ENCODE data around the gene IRS2.

The IRS2 gene

DNA sequence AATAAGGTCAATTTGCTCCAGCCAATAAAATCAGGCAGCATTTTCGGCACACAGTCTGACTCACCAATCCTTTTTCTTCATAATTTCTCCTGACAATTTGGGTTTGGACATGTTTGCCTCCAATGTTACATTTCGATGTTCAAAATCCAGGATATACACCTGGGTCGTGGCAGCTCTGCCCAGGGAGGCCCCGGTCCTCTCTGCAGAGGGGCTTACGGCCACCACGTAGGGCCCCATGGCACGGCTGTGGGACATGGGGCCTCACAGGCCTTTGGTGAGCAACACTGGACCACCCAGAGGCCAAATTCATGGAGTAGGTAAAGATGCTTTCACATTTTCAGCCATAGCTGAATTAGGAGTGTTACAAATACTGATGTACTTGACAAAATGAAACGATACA, 25.4 kb downstream of the IRS2 start:
- no peak overlapping the region for H3K27ac Mint-ChIP-seq
- peaks cover 31% of the 10 kb centered on the region for H3K4me1 Mint-ChIP-seq (ENCODE audit: low read depth)
- no peaks in the 10 kb centered on the region for H3K9me3 Mint-ChIP-seq
- H3K36me3 Mint-ChIP-seq (ENCODE audit: low read depth), result peaks cover 11% of the 10 kb centered on the region
- H3K27me3 Mint-ChIP-seq, result no peaks in the 10 kb centered on the region
- H3K4me3 Mint-ChIP-seq, result no peak overlapping the region

DNA sequence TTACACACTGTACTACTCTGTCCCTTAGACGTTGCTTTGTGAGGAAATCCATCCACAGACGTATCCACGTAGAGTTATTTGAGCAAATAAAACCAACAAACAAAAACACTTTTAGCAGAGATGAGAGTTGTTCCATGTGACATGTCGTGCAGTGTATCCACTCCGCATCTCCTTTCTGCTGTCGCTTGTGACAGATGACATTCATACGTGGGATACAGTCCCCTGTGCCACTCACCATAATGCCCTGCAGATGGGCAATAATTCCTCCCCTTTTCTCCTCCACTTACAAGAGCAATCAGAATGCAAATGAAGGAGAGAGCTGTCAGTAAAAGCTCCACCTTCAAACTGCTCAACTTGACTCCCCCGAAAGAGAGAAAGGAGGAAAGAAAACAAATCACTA, 26.0 kb downstream of the IRS2 start:
- Mint-ChIP-seq H3K4me1 (ENCODE audit: low read depth) (peaks cover 31% of the 10 kb centered on the region), H3K36me3 (ENCODE audit: low read depth) (peaks cover 16% of the 10 kb centered on the region)

DNA sequence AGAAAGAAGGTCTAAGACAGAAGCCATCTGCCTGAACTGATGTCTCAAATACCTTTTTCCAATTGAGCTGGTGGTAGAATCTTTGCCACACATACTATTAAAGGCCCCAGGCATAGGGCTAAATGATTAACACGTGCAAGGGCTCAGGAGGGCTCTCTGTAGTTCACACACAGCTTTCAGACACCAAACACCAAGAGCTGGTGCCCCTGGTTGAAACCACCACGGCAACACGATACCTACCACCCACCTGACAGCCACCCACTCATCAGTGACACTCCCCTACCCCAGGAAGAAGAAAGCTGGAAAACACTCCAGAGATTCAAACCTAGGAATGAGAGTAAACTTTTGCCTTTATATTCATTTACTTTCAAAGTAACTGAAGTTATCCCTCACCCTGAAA, 26.8 kb downstream of the IRS2 start:
- H3K4me3 Mint-ChIP-seq, result no peak overlapping the region
- peaks cover 25% of the 10 kb centered on the region for H3K4me1 Mint-ChIP-seq (ENCODE audit: low read depth)
- H3K27me3 Mint-ChIP-seq, result no peaks in the 10 kb centered on the region
- peaks cover 23% of the 10 kb centered on the region for H3K36me3 Mint-ChIP-seq (ENCODE audit: low read depth)
- no peaks in the 10 kb centered on the region for H3K9me3 Mint-ChIP-seq
- no peak overlapping the region for H3K27ac Mint-ChIP-seq

More for the DNA sequence above, 26.0 kb downstream of the IRS2 start:
- H3K4me3 Mint-ChIP-seq, result no peak overlapping the region
- no peaks in the 10 kb centered on the region for H3K27me3 Mint-ChIP-seq
- H3K9me3 Mint-ChIP-seq, result no peaks in the 10 kb centered on the region
- H3K27ac Mint-ChIP-seq, result no peak overlapping the region

DNA sequence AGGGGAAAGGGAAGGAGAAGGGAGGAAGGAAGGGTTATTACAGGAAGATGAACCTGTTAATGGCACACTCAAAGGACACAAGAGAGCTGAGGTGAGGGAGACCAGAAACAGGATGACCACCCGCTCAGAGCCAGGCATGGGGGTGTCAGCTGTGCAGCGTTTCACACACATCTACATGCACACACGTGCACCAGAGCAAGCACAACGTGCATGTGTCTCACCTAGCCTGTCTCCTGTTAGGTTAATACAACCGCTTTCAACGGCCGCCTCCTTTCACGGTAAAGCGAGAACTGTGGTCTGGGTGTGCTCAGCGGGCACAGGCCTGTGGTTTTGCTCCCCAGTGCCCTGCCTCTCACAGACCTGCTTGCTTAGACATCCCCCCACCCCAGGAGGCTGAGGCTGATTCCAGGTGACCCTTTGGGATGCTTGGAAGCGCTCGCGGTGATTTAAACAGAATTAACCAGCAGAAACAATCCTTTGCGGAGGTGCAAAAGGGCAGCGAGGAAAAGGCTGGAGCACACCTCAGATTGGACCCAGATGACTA, 27.4 kb downstream of the IRS2 start:
- H3K4me1 Mint-ChIP-seq (ENCODE audit: low read depth), result peaks cover 20% of the 10 kb centered on the region
- peaks cover 27% of the 10 kb centered on the region for H3K36me3 Mint-ChIP-seq (ENCODE audit: low read depth)
- no peaks in the 10 kb centered on the region for H3K9me3 Mint-ChIP-seq

DNA sequence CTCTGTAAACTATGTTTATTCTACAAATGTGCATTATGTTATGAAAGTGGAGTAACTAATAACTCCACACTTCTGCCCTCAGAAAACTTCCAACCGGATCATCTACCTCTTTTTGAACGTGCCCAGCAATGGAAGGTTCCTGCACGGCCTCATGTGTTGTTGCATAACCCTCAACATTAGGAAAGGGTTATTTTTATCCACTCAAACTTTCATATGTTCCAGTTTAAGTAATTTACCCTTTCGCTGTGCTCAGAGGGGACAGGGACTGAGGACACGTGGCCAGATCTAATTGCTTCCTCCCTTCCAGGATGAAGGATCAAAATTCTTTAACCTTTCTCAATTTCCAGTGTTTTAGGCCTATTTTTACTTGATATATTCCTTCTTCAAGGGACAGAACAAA, 29.6 kb downstream of the IRS2 start:
- Mint-ChIP-seq H3K4me3 (no peak overlapping the region), H3K9me3 (no peaks in the 10 kb centered on the region), H3K27me3 (no peaks in the 10 kb centered on the region), H3K27ac (no peak overlapping the region), H3K36me3 (ENCODE audit: low read depth) (peaks cover 39% of the 10 kb centered on the region), H3K4me1 (ENCODE audit: low read depth) (peaks cover 13% of the 10 kb centered on the region)

More for the DNA sequence above, 27.4 kb downstream of the IRS2 start:
- H3K27ac Mint-ChIP-seq, result no peak overlapping the region
- no peaks in the 10 kb centered on the region for H3K27me3 Mint-ChIP-seq
- no peak overlapping the region for H3K4me3 Mint-ChIP-seq

DNA sequence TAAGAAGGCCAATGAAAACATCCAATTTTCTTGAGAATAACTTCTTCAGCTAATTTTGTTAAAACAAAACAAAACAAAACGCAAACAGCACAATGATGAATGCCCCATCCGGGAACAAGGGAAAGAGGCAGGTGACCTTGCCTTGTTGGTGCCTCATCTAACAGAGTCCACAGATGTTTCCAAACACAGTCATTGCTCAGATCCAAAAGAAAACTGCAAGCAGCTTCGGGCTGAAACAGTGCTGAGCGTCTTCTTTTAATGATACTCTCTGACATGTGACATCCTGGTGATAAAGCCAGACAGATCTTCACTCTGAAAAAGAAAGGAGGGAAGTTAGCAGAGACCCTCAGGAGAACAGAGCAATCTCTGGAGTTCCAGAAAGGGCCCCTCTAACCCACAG, 30.4 kb downstream of the IRS2 start:
- no peaks in the 10 kb centered on the region for H3K27me3 Mint-ChIP-seq
- peaks cover 10% of the 10 kb centered on the region for H3K4me1 Mint-ChIP-seq (ENCODE audit: low read depth)
- no peak overlapping the region for H3K27ac Mint-ChIP-seq
- no peak overlapping the region for H3K4me3 Mint-ChIP-seq
- peaks cover 39% of the 10 kb centered on the region for H3K36me3 Mint-ChIP-seq (ENCODE audit: low read depth)
- no peaks in the 10 kb centered on the region for H3K9me3 Mint-ChIP-seq

DNA sequence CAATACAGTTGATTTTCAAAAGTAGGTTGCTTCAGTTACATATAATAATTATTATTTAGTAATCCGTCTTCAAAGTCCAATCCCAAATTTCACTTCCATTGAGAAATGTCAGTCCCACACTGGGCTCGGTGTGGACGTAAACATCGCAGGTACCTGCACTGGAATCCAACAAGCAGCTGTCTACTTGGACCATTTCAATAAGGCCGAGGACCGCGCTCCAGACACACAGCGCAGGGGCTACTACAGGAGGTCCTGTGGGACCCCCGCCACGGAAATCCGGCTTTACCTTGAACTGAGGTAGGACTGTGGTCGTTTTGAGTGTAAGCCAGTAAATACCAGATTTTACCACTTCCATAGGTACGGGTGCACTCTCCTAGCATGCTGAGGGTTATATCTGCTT, 30.8 kb downstream of the IRS2 start:
- no peak overlapping the region for H3K4me3 Mint-ChIP-seq
- H3K9me3 Mint-ChIP-seq, result no peaks in the 10 kb centered on the region
- peaks cover 10% of the 10 kb centered on the region for H3K4me1 Mint-ChIP-seq (ENCODE audit: low read depth)
- no peak overlapping the region for H3K27ac Mint-ChIP-seq
- H3K27me3 Mint-ChIP-seq, result no peaks in the 10 kb centered on the region
- peaks cover 39% of the 10 kb centered on the region for H3K36me3 Mint-ChIP-seq (ENCODE audit: low read depth)

DNA sequence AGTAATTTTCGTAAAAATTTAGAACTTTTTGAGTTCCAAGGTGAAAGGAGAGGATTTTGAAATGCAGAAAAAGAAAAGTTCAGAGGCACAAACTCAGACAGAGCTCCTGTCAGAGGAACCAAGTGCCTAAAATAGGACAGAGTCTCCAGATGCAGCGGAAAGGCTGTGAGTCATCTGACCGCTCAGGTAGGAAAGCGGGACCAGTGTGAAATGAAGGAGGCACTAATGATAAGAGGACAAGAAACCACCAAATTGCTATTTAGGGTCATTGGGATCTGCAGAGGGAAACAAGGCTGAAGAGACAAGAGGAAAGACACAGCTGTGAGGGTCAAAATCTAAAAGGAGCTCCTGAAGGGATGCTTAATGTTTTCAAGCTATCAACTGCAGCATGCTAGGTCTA, 34.9 kb downstream of the IRS2 start:
- no peaks in the 10 kb centered on the region for H3K27me3 Mint-ChIP-seq
- no peaks in the 10 kb centered on the region for H3K9me3 Mint-ChIP-seq
- no peak overlapping the region for H3K4me3 Mint-ChIP-seq
- no peaks in the 10 kb centered on the region for H3K4me1 Mint-ChIP-seq (ENCODE audit: low read depth)
- peaks cover 34% of the 10 kb centered on the region for H3K36me3 Mint-ChIP-seq (ENCODE audit: low read depth)
- H3K27ac Mint-ChIP-seq, result no peak overlapping the region

DNA sequence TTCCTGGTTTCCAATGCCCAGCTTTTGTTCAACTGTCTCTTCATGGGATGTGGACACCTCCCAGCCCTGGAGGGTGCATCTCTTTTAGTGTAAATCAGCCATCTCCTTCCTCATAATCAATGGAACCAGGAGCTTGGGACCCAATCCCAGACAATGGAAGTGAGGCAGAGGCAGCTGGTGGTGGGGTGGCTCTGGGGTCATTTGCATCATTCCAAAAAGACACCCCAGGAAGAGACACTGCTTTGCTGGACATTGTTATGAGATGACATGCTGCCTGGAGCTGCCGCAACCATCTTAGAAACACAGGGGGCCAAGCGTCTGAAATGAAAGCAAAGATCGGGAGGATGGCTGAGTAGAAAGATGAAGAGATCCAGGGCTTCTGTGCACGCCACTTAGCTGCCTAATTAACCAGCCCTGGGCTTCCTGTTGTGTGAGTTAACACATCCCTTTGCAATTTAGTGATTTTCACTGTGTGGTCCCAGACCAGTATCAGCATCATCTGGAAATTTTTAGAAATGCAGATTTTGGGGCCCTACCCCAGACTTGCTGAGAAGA, 36.1 kb downstream of the IRS2 start:
- no peaks in the 10 kb centered on the region for H3K27me3 Mint-ChIP-seq
- H3K4me3 Mint-ChIP-seq, result no peak overlapping the region
- no peak overlapping the region for H3K27ac Mint-ChIP-seq
- H3K4me1 Mint-ChIP-seq (ENCODE audit: low read depth), result no peaks in the 10 kb centered on the region
- peaks cover 24% of the 10 kb centered on the region for H3K36me3 Mint-ChIP-seq (ENCODE audit: low read depth)
- no peaks in the 10 kb centered on the region for H3K9me3 Mint-ChIP-seq

DNA sequence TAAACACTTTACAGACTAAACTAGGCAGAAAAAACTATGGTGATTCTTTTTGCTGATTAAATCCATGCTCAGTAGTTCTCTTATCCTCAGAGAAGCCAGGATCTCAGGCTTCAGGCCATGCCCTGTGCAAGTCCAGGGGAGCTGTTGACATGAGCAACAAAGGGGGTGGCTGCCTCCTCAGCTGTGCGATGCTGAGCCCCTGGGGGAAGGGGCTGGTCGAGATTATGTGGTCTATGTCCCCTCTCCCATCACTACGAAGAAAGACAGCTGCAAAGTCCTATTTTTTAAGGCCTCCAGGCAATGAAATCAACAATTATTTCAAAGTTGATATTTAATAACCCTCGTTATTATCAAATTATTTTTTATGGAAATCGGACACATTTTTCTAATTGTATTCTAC, 37.0 kb downstream of the IRS2 start:
- H3K27me3 Mint-ChIP-seq, result no peaks in the 10 kb centered on the region
- H3K4me3 Mint-ChIP-seq, result no peak overlapping the region
- no peaks in the 10 kb centered on the region for H3K9me3 Mint-ChIP-seq
- H3K36me3 Mint-ChIP-seq (ENCODE audit: low read depth), result peaks cover 14% of the 10 kb centered on the region
- H3K4me1 Mint-ChIP-seq (ENCODE audit: low read depth), result no peaks in the 10 kb centered on the region
- H3K27ac Mint-ChIP-seq, result no peak overlapping the region

DNA sequence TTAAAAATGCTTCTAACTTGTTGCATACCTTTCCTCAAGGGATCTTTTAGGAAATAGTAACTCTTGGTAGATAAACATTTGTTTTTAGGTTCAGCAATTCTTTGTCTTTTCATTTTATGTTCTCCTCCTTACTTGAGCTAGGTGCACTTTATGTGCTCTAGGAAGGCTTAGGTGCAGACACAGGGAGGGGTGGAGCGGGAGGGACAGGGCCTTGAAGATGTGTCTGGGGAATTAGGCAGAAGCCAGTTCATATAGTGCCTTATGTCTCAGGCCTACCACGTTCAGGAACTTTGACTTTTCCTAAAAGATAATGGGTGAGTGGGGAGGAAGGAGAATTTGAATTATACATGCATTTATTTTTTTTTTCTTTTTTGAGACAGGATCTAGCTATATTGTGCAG, 37.7 kb downstream of the IRS2 start:
- Mint-ChIP-seq H3K27ac (no peak overlapping the region), H3K4me1 (ENCODE audit: low read depth) (peaks cover 6% of the 10 kb centered on the region), H3K9me3 (no peaks in the 10 kb centered on the region), H3K4me3 (no peak overlapping the region), H3K36me3 (ENCODE audit: low read depth) (peaks cover 12% of the 10 kb centered on the region), H3K27me3 (no peaks in the 10 kb centered on the region)

DNA sequence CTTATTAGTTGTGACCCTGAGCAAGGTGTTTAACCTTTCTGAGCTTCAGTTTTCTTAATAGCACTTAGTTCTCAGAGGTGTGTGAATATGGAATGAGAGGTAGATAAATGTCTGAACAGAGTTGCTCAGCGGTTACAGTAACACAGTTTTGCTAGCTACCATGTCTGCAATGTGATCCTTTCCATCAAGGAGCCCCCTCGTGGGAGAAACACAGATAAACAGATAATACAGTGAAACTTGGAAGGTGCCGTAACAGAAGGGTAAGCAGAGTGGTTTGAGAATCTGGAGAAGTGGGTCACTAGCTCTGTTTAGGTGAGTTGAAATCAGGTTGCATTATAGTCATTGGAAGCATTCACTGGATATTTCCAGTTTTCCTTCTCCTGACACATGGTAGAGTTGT, 38.9 kb downstream of the IRS2 start:
- Mint-ChIP-seq H3K4me3 (no peak overlapping the region), H3K36me3 (ENCODE audit: low read depth) (peaks cover 4% of the 10 kb centered on the region), H3K27ac (no peak overlapping the region), H3K4me1 (ENCODE audit: low read depth) (peaks cover 13% of the 10 kb centered on the region), H3K9me3 (no peaks in the 10 kb centered on the region), H3K27me3 (no peaks in the 10 kb centered on the region)

DNA sequence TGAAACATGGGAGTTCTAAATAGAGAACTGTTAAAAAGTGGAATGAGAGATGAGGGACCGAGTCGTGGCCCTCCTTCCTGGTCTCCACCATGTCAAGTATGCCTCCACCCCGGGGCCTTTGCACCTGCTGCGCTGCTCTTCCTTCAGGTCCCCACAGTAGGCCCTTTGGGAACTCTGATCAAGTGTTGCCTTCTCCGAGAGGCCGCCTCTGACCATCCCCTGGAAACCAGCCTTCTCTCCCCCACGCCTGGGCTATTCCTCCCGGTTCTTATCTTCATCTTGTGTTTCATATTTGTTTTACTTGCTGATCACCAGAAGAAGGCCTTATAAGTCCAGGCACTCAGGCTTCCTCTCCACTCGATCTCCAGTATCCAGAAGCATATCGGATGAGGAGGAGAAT, 40.0 kb downstream of the IRS2 start:
- H3K9me3 Mint-ChIP-seq, result no peaks in the 10 kb centered on the region
- H3K4me3 Mint-ChIP-seq, result no peak overlapping the region
- H3K27me3 Mint-ChIP-seq, result no peaks in the 10 kb centered on the region
- H3K36me3 Mint-ChIP-seq (ENCODE audit: low read depth), result no peaks in the 10 kb centered on the region
- peaks cover 13% of the 10 kb centered on the region for H3K4me1 Mint-ChIP-seq (ENCODE audit: low read depth)
- no peak overlapping the region for H3K27ac Mint-ChIP-seq

DNA sequence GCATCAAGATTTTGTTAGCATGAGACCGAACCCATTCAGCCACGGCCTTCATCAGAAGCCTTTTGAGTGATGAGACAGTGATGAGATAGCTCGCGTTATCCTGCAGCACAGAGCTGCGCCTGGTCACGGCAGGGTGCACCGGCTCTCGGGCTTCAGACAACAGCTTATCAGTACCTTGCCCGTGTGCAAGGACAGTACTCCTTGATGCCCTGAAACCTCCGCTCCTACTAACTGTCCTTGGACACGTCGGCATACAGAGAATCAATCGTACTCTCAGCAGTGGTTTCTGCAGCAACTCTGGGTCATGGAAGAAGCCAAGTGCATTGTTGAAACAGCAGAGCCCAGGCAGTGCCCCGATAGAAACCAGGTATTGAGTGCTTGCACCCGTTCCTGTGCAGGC, 40.7 kb downstream of the IRS2 start:
- Mint-ChIP-seq H3K9me3 (no peaks in the 10 kb centered on the region), H3K4me1 (ENCODE audit: low read depth) (peaks cover 13% of the 10 kb centered on the region)

DNA sequence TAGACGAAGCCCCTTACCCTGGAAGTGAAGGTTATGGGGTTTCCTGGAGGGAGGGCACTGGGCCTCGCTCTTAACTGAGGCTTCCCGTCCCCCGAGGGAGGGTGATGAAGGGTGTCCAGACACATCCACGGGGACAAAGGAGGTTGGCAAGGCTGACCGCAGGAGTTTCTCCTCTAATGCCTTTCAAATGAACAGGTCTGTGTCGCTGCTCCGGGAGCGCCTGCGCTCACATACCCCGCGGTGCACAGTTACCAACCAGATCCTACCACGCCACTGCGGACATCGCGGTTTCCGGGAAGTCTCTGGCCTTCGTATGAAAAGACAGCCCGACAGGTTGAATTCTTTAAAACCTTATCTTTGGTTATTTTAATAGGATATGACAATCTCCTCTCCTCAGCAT, 41.3 kb downstream of the IRS2 start:
- H3K4me1 Mint-ChIP-seq (ENCODE audit: low read depth), result peaks cover 13% of the 10 kb centered on the region
- H3K4me3 Mint-ChIP-seq, result no peak overlapping the region
- H3K27me3 Mint-ChIP-seq, result no peaks in the 10 kb centered on the region
- no peaks in the 10 kb centered on the region for H3K36me3 Mint-ChIP-seq (ENCODE audit: low read depth)
- no peaks in the 10 kb centered on the region for H3K9me3 Mint-ChIP-seq
- no peak overlapping the region for H3K27ac Mint-ChIP-seq

More for the DNA sequence above, 40.7 kb downstream of the IRS2 start:
- H3K27ac Mint-ChIP-seq, result no peak overlapping the region
- no peaks in the 10 kb centered on the region for H3K36me3 Mint-ChIP-seq (ENCODE audit: low read depth)
- no peak overlapping the region for H3K4me3 Mint-ChIP-seq
- no peaks in the 10 kb centered on the region for H3K27me3 Mint-ChIP-seq

DNA sequence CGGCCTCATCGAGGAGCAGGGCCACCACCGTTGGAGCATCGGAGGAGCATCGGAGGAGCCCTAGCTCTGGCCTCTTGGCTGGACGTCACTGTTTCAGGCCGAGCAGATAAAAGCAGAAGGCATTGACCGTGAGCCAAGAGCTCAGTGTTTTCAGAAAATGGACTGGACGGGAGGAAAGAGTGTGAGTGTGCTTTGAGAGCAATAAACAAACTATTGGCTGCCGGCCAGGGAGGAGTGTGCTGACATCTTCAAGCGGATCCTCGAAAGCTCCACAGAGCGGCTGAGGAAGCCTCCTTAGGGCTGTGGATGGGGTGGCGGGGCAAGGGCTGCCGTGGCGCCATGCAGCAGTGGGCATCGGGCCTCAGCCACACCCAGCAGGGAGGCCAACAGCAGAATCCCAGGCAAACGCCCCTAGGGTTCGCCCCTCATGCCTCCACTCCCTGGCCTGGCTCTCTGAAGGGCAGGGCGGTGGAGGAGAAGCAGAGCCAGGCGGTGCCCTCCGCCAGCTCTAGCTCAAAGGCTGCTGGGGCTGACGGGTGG, 41.8 kb downstream of the IRS2 start:
- no peak overlapping the region for H3K4me3 Mint-ChIP-seq
- no peak overlapping the region for H3K27ac Mint-ChIP-seq
- peaks cover 13% of the 10 kb centered on the region for H3K4me1 Mint-ChIP-seq (ENCODE audit: low read depth)
- H3K27me3 Mint-ChIP-seq, result no peaks in the 10 kb centered on the region
- H3K9me3 Mint-ChIP-seq, result no peaks in the 10 kb centered on the region
- no peaks in the 10 kb centered on the region for H3K36me3 Mint-ChIP-seq (ENCODE audit: low read depth)
